ENCODE measurements around the gene SLC9C2.
A peak's percentile ranks its signal among the peaks of the same experiment; 100 is the strongest.
"Not testable (repeated sequence)": the region's sequence is repeated elsewhere in the genome, so short reads cannot be mapped to it uniquely, and the experiment has no call there.

Gene SLC9C2

GRCh38 chr1:173489929-173490328, 112.9 kb downstream of the SLC9C2 start:
- Mint-ChIP-seq H3K36me3 (peaks cover 60% of the 10 kb centered on the region), H3K4me3 (no peak overlapping the region), H3K4me1 (no peaks in the 10 kb centered on the region), H3K9me3 (no peaks in the 10 kb centered on the region), H3K27me3 (no peaks in the 10 kb centered on the region), H3K27ac (no peak overlapping the region)
- no peak for ATAC-seq

GRCh38 chr1:173489149-173489600, 113.7 kb downstream of the SLC9C2 start:
- Mint-ChIP-seq H3K9me3 (no peaks in the 10 kb centered on the region), H3K27ac (no peak overlapping the region), H3K4me1 (no peaks in the 10 kb centered on the region), H3K27me3 (no peaks in the 10 kb centered on the region), H3K36me3 (peaks cover 68% of the 10 kb centered on the region), H3K4me3 (no peak overlapping the region)
- ATAC-seq = no peak

- no peak for ATAC-seq
- Mint-ChIP-seq H3K4me3 (no peak overlapping the region), H3K4me1 (no peaks in the 10 kb centered on the region), H3K36me3 (peaks cover 70% of the 10 kb centered on the region), H3K27ac (no peak overlapping the region), H3K27me3 (no peaks in the 10 kb centered on the region), H3K9me3 (no peaks in the 10 kb centered on the region)
These were observed 114.9 kb downstream of the SLC9C2 start for GRCh38 chr1:173488001-173488400.

- no peaks in the 10 kb centered on the region for H3K9me3 Mint-ChIP-seq
- no peak for ATAC-seq
- no peak overlapping the region for H3K4me3 Mint-ChIP-seq
- peaks cover 82% of the 10 kb centered on the region for H3K36me3 Mint-ChIP-seq
- no peaks in the 10 kb centered on the region for H3K27me3 Mint-ChIP-seq
- H3K4me1 Mint-ChIP-seq = no peaks in the 10 kb centered on the region
- no peak overlapping the region for H3K27ac Mint-ChIP-seq
These were observed 117.5 kb downstream of the SLC9C2 start for GRCh38 chr1:173485401-173485800.

GRCh38 chr1:173484276-173484675, 118.6 kb downstream of the SLC9C2 start:
- Mint-ChIP-seq H3K4me3 (no peak overlapping the region), H3K9me3 (no peaks in the 10 kb centered on the region), H3K4me1 (peaks cover 10% of the 10 kb centered on the region), H3K36me3 (peaks cover 81% of the 10 kb centered on the region), H3K27ac (no peak overlapping the region), H3K27me3 (no peaks in the 10 kb centered on the region)
- ATAC-seq = no peak

GRCh38 chr1:173482683-173483082, 120.2 kb downstream of the SLC9C2 start:
- no peaks in the 10 kb centered on the region for H3K27me3 Mint-ChIP-seq
- no peak overlapping the region for H3K27ac Mint-ChIP-seq
- H3K4me3 Mint-ChIP-seq = no peak overlapping the region
- peaks cover 22% of the 10 kb centered on the region for H3K4me1 Mint-ChIP-seq
- peaks cover 66% of the 10 kb centered on the region for H3K36me3 Mint-ChIP-seq
- H3K9me3 Mint-ChIP-seq = no peaks in the 10 kb centered on the region
- no peak for ATAC-seq

GRCh38 chr1:173481195-173481772, 121.6 kb downstream of the SLC9C2 start:
- Mint-ChIP-seq H3K4me3 (no peak overlapping the region), H3K36me3 (peaks cover 56% of the 10 kb centered on the region), H3K27ac (no peak overlapping the region), H3K27me3 (no peaks in the 10 kb centered on the region), H3K9me3 (no peaks in the 10 kb centered on the region), H3K4me1 (peaks cover 24% of the 10 kb centered on the region)
- ATAC-seq = no peak

GRCh38 chr1:173479649-173480048, 123.2 kb downstream of the SLC9C2 start:
- no peak overlapping the region for H3K27ac Mint-ChIP-seq
- H3K9me3 Mint-ChIP-seq = no peaks in the 10 kb centered on the region
- peaks cover 40% of the 10 kb centered on the region for H3K36me3 Mint-ChIP-seq
- ATAC-seq = no peak
- peaks cover 40% of the 10 kb centered on the region for H3K4me1 Mint-ChIP-seq
- no peaks in the 10 kb centered on the region for H3K27me3 Mint-ChIP-seq
- no peak overlapping the region for H3K4me3 Mint-ChIP-seq

GRCh38 chr1:173478094-173478674, 124.7 kb downstream of the SLC9C2 start:
- Mint-ChIP-seq H3K27ac (peak overlapping the region; percentile 85), H3K36me3 (peaks cover 35% of the 10 kb centered on the region), H3K4me3 (peak overlapping the region; percentile 86), H3K9me3 (no peaks in the 10 kb centered on the region), H3K4me1 (peaks cover 49% of the 10 kb centered on the region), H3K27me3 (no peaks in the 10 kb centered on the region)
- no peak for ATAC-seq

GRCh38 chr1:173477286-173478093, 125.4 kb downstream of the SLC9C2 start, which contains the start of gene PRDX6:
PRDX6 (plus strand) TSS chr1:173477335; CDS start chr1:173477398, 63 bp downstream.
- peaks cover 49% of the 10 kb centered on the region for H3K4me1 Mint-ChIP-seq
- ATAC-seq = peak; percentile 63
- peaks cover 31% of the 10 kb centered on the region for H3K36me3 Mint-ChIP-seq
- peak within 1 kb of the TSS; percentile 85 for H3K27ac Mint-ChIP-seq
- H3K27me3 Mint-ChIP-seq = no peaks in the 10 kb centered on the region
- peak within 1 kb of the TSS; percentile 86 for H3K4me3 Mint-ChIP-seq
- H3K9me3 Mint-ChIP-seq = no peaks in the 10 kb centered on the region

- H3K27ac Mint-ChIP-seq = peak overlapping the region; percentile 85
- ATAC-seq = peak; percentile 99
- no peaks in the 10 kb centered on the region for H3K9me3 Mint-ChIP-seq
- H3K4me3 Mint-ChIP-seq = peak overlapping the region; percentile 78
- peaks cover 30% of the 10 kb centered on the region for H3K36me3 Mint-ChIP-seq
- H3K27me3 Mint-ChIP-seq = no peaks in the 10 kb centered on the region
- H3K4me1 Mint-ChIP-seq = peaks cover 49% of the 10 kb centered on the region
These were observed 126.1 kb downstream of the SLC9C2 start for GRCh38 chr1:173476665-173477285.

GRCh38 chr1:173476197-173476664, 126.6 kb downstream of the SLC9C2 start:
- Mint-ChIP-seq H3K4me3 (peak overlapping the region; percentile 78), H3K36me3 (peaks cover 30% of the 10 kb centered on the region), H3K9me3 (peaks cover 3% of the 10 kb centered on the region), H3K27me3 (no peaks in the 10 kb centered on the region), H3K27ac (peak overlapping the region; percentile 85), H3K4me1 (peaks cover 49% of the 10 kb centered on the region)
- ATAC-seq = no peak

- peak overlapping the region; percentile 74 for H3K4me3 Mint-ChIP-seq
- no peak for ATAC-seq
- peaks cover 3% of the 10 kb centered on the region for H3K9me3 Mint-ChIP-seq
- H3K27ac Mint-ChIP-seq = peak overlapping the region; percentile 85
- H3K36me3 Mint-ChIP-seq = peaks cover 36% of the 10 kb centered on the region
- H3K4me1 Mint-ChIP-seq = peaks cover 49% of the 10 kb centered on the region
- H3K27me3 Mint-ChIP-seq = no peaks in the 10 kb centered on the region
These were observed 127.2 kb downstream of the SLC9C2 start for GRCh38 chr1:173475564-173476196.

- not testable (repeated sequence) for H3K9me3 Mint-ChIP-seq, H3K27me3 Mint-ChIP-seq, ATAC-seq
- Mint-ChIP-seq H3K4me1 (peaks cover 45% of the 10 kb centered on the region), H3K27ac (peak overlapping the region; percentile 85), H3K36me3 (peaks cover 40% of the 10 kb centered on the region), H3K4me3 (peak overlapping the region; percentile 1)
These were observed 128.0 kb downstream of the SLC9C2 start for GRCh38 chr1:173474780-173475421.

All from stimulated activated memory B cell treated with anti-CD40 and anti-IgM and Interleukin-4, amounts not matched to agents 10 μg/mL and 1 μg/mL and 100 μg/mL, for 72 hours (primary cell).